Measurements from ENCODE around the gene CCP110.

Gene CCP110

DNA sequence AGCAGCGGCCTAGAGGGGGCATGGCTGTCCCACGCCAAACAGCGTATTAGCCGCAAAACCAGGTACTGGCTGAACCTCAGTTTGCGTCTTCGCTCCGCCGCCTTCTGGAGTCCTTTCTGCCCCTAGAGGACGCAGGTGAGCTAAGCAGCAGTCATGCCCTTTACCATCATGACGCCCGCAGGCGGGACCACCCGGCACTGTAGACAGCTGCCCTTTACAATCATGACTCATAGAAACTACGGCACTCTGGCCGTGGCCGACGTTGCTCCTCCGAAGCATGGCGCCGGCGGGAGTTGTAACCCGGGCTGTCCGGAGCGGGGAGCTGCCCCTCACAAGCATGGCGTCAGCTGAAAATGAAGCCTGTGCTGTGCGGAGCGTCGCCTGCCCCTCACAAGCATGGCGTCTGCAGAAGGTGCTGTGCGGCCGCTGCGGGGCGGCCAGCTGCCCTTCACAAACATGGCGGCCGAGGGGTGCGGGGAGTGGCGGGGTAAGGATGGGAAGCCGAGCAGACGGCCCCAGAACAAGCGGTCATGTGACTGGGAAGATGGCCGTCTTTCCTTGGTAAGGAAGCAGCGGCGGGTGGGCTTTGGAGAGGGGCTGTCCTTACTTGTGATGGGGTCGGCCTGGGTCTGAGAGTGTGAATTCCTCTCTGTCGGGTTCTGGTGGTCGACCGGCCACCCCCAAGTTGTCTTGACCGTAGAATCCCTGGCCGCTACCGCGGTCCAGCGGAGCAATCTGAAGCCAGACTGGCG, 31.6 kb downstream of the CCP110 start, which contains the start of gene VPS35L:
Gene VPS35L, plus strand, starts transcription at position 518 of the 752 bp plus-strand sequence. Its CDS starts 27 bp downstream, at position 545.
- DNase-seq = peak; percentile 90 to 97 (median 94)

DNA sequence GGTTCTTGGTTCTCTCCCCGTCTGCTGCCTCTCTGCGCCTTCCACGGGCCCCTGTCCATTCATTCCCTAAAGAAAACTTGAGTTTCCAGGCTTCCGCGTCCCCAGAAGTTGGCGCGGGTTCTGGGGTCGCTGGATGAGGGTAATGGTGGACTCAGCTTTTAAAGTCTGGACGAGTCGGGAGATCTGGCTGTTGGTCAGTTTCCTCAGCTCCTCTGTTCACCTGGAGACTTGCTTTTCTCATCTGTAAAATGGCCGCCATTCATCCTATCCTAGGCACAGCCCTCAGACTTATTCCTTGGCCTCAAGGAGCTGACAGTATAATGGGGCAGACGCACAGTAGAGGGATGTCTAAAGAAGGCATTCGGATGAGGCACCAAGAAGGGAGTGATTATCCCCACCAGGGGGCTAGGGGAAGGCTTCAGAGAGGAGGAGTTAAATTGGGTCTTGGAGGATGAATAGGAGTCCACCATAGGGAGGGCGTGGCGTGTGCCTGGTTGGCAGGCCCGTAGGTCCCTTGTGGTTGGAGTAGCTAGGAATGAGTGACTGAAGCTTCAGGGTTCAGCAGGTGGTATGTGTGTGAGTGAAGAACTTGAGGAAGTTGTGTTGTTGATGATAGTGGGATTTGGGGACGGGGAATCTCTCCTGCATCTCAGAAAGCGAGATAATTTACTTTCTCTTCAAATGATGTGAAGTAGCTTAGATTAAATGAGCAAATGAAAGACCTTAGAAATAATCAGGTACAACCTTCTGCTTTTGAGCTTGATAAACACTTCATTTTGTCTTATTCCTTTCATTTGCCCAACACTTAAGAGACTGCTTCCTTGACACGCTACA, 32.4 kb downstream of the CCP110 start:
- peak in 1 of 5 donors; percentile 47 for DNase-seq

DNA sequence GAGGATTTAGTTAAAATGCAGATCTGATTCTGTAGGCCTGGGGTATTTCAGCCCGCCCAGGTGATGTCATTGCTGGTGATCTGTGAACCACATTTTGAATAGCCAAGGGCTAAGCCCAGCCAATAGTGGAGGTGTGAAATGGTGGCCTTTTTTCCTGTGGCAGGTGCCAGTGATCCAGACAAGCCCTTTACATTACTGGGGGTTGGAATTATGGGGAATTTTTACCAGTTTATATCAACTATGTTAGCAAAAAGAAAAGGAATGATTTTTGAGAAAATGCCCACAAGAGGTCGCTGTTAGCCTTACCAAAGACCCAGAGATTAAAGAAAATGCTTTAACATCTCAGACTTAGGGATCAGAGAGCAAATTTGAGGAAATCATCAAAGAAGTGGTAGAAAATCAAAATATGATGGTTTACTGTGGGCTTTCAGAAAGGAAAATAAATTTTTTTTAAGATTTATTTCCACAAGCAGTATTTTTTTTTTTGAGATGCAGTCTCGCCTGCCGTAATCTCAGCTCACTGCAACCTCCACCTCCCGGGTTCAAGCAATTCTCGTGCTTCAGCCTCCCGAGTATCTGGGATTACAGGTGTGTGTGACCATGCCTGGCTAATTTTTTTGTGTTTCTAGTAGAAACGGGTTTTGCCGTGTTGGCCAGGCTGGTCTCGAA, 35.6 kb downstream of the CCP110 start:
- peak in 3 of 5 donors; percentile 23 to 29 (median 23) for DNase-seq

DNA sequence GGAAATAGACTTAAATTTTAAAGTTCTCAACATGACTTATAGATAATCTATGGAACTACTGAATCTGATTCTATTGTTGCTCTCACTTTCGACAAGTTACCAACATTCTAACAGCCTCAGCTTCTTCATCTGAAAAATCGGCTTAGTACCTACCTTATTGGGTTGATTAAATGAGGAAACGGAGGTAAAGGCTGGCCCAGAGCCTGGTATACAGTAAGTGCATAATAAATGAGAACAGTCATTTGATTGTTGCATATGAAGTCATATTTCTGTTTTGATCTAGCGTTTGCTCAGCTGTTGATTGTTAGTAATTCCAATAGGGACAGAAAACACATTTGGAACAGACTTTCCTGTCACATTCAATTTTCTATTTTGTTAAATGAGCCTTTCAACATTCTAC, 36.3 kb downstream of the CCP110 start:
- no peak for DNase-seq

DNA sequence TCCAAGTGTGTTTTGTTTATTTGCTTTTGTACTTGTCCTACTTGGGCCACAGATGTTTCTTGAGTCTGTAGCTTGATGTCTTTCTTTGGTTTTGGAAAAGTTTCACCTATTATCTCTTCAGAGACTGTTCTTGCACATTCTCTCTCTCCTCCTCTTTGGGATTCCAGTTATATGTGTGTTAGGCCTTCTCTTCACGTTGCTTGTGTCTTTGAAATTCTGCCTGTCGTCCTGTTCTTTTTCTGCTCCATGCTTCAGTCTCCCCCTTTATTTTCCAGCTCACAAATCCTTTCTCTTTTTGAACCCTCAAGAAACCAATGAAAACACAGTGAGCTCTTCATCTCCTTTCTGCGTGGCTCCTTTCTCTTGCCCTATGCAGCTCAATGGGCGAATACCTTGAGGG, 39.6 kb downstream of the CCP110 start:
- DNase-seq = no peak

DNA sequence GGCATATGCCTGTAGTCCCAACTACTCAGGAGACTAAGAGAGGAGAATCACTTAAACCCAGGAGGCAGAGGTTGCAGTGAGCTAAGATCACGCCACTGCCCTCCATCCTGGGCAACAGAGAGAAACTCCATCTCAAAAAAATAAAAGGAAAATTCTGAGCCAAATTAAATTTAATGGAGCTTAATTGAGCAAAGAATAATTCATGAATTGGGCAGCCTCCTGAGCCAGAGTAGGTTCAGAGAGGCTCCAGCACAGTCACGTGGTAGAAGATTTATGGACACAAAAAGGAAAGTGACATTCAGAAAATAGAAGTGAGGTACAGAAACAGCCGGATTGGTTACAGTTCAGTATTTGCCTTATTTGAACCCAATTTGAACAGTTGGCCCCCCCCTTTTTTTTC, 42.6 kb downstream of the CCP110 start:
- no peak for DNase-seq

DNA sequence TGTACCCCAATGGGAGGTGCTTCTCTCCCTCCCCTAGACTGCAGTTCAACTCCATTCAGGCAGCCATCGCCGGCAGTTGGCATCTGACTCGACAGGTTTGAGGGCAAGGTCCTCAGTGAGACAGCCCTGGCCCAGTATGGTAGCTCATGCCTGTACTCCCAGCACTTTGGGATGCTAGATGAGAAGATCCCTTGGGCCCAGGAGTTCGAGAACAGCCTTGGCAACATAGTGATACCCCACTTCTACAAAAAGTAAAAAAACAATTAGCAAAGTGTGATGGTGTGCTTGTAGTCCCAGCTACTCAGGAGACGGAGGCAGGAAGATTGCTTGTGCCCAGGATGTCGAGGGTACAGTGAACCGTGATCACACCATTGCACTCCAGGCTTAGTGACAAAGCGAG, 43.8 kb downstream of the CCP110 start:
- no peak for DNase-seq

DNA sequence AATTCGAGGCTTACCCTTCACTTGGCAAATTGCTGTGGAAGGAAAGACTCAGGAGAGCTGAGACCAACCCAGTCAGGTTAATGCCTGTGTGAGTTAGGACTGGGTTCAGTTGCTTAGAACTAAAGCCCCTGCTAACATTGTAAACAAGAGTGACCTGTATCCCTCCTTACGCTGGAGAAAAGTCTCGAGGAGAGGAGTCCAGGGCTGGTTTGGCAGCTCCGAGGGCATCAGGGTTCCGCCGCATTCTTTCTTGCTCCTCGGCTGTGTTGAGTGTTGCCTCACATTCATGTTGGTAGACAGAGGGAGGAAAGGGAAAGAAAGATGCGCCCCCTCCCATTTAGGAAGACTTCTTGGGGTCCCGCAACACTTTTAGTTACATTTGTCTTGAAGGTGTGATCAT, 50.3 kb downstream of the CCP110 start:
- DNase-seq = no peak

DNA sequence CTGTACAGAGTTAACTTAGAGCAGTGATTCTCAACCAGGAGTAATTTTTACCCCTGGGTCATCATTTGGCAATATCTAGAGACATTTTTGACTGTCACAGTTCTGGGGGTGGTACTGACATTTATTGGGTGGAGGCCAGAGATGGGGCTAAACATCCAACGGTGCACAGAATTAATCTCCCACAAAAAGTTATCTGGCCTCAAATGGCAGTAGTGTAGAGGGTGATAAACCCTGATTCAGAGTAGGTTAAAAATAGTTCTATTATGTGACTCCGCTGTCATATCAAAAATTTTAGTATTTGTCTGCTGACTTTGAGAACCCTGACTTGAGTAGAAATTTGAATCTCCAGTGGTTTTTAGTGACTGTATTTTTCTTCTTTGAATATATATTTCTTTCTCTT, 50.9 kb downstream of the CCP110 start:
- no peak for DNase-seq

DNA sequence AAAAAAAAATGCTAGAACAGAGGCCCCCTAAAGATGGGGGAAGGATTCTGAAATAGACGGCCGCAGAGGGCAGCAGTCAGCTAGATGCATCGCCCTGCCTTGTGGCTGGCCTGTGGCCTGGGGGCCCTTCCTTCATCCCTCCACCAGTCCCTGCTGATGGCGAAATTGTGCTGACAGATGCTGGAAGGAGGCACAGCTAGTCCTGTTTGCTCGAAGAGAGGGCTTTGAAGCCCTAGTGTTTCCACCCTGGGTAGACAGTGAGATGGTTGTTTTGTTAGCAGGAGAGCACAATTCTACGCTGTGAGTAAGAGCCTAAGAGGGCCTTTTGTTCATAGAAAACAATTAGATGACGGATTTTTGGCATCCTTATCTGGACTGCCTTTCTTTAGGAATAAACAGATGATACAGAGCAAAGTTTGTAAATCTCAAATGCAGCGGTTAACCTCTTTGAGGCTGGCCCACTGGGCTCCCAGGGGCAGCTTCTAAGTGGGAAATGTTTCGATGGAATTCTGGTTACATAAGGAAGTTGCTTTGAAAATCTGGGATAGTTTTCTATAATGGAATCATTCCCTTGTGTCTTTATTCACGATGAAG, 54.7 kb downstream of the CCP110 start:
- no peak for DNase-seq

DNA sequence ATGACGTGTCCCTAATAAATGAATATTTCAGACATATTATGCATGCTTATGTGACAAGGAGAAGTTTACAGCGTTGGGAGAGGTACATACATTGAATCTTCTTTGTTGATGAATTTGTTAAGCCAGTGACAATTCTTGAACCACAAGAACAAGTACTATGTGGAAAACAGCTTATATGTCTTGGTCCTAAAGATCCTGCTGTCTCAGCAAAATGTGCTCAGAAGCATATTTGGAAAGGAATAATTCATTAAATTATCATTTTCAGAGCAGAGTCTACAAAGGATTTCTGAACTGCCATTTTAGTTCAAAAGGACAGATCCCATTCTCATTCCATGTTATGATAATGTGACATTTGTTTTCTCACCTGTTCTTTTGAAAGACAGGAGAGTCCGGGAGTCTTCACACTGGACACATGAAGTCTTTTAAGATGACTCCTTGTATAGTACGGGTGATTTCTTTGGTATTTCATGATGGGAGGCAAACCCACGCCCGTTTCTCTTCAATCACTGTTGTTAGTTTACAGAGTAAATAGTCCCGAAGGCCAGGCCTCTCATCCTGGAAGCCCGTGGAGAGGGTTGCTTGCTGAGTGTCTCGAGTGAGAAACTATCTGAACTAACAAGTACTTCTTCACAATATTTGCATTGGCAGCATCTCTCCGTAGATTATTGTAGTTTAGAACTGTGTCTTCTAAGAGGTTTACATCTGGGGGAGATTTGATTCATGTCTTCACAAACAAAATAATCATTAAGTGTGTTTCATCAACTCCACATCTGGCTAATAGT, 58.5 kb downstream of the CCP110 start:
- no peak for DNase-seq

DNA sequence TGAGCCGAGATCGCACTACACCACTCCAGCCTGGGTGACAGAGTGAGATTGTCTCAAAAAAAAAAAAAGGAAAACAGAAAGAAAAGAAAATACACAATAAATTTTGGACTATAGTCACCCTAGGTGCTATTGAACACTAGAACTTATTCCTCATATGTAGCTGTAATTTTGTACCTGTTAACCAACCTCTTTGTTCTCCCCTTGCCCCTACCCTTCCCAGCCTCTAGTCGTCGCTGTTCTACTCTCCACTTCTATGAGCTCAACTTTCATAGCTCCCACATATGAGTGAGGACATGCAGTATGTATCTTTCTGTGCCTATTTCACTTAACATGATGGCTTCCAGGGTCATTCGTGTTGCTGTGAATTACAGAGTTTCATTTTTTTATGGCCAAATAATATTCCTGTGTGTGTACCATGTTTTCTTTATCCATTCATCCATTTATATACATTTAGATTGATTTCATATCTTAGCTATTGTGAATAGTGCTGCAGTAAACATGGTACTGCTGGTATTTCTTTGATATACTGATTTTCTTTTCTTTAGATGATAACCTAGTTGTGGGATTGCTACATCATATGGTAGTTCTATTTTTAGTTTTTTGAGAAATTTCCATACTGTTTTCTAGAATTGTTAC, 60.0 kb downstream of the CCP110 start:
- DNase-seq = peak in 2 of 5 donors; percentile 23 to 29

DNA sequence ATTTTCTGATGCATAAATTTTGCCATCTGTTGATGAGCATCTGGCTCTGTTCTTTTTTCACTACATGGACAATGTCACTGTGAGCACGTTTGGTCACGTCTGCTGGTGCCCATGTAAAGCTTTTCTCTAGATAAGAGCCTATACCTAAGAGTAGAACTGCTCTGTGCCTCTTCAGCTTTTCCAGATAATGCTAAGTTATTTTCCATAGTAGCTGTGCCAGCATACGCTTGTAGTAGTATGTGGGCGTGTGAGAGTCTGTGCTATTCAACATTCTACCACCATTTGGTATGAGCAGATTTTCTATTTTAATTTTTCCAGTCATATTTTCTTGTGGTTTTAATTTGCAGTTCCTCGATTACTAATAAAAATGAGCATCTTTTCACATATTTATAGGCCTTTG, 64.9 kb downstream of the CCP110 start:
- DNase-seq = no peak

DNA sequence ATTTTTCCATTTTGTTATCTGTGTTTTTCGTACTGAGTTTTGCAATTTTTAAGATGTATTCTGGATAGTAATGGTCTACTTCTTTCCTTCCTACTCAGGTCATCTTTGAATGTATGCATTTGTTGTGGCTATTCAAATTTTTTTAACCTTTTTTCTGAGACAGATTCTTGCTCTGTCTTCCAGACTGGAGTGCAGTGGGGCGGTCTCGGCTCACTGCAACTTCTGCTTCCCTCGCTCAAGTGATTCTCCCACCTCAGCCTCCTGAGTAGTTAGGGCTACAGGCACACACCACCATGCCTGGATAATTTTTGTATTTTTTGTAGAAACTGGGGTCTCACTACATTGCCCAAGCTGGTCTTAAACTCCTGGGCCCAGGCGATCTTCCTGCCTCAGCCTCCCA, 65.4 kb downstream of the CCP110 start:
- no peak for DNase-seq

DNA sequence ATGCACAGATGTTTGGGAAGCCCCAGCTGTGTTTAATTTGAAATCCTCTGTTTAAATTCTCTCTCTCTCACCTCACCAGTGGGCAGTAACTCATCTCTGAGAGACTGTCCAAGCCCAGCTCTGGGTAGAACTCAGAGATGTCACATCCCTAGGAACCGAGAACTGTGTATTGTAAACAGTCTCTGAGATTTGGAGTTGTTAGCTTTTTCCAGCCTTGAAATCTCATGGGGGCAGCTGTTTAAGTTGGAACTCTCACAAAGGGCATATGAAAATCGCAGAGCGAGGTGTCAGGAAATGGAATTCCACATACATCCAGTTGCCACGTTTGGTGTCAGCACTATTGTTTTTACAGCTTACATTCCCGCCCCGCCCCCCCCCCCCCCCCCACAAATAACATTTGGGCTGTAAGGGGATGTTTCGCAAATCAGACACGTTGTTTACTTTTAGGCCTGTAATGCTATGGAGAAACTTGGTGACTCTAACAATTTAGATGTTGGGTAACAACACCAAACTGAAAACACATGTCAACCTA, 66.1 kb downstream of the CCP110 start:
- DNase-seq = no peak

DNA sequence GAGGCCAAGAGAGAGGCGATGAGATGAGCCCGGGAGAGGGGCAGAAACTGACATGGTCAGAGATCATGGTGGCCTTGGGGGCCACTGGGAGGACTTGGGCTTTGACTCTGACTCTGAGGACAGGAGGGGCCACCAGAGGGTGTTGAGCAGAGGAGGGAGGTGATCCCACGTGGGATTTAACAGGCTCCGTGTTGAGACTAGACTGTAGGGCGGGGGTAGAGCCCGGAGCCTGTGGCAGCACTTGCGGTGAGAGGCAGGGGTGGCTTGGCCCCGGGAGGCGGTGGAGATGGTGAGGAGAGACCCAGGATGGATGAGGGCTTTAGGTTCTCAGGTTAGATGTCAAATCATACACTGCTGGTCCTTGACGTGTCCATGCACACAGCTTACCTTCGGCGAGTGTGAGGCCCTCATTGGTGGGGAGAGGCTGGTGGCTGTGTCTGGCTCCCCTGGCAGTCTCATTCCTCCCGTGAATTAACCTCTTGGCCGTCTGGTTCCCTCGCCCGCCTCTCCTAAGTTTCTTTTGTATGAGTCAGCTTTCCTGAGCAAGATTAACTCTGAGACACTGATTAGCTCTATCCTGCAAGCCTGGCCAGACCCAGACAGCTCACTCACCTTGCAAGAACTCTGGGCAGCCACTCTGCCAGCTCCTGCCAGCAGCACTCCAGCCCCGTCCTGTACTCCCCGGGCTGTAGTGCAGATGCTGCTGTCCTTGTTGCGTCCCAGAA, 71.5 kb downstream of the CCP110 start:
- no peak for DNase-seq

DNA sequence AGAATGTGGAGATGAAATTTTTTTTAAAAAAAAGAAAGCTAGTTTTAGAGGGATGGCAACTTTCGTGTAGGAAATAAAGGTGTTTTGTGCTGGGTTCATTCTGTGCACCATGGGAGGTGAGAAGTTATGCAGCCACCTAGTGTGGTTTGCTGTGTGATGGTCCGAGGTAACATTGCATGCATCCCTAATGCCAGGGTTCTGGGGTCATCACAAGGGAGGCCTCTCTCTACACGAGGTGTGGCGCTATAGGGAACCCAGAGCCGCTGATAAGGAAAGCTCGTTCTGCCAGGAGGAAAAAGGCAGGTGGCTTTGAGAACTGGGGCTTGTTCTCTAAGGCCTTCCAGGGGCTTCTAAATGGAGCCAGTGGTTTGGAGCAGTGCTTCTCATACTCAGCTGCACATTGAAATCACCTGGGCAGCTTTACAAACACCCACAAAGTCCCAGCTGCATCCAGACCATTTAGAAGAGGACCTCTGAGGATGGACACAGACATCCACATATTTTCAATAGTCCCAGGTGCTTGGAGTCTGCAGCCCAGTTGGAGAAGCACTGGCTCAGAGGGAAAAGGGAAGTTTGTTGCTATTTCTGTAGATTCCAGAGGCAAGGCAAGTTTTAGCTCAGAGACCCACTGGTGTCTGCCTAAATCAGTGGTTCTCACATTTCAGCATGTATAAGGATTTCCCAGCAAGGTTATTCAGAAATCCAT, 75.2 kb downstream of the CCP110 start:
- no peak for DNase-seq

DNA sequence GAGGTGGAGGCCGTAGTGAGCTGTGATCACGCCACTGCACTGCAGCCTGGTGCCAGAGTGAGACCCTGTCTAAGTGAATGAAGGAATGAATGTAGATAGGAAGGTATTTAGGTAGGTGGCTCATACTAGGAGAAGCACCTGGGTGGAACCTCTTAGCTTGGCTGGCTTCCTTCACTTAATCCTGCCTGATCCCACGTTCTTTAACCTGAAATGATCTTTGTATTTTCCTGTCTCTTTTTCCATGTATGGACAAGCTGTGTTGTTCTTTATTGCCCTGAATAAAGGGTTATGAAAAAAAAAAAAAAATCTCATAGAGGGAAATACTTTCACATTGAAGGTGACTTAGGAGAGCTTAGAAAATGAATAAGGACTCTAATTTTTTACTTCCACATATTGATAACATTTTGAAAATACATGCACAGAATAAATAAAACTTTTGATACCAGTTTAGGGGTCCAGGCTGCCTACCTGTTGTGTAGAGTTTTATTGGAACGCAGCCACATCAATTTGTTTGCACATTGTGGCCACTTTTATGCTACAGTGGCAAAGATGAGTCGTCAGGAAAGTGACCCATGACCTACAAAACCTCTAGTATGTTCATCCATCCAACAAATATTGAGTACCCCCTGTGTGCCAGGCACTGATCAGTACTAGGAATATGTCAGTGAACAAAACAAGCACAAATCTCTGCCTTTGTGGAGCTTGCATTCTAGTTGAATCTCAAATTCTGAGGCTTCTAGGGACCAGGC, 76.4 kb downstream of the CCP110 start:
- no peak for DNase-seq
